Measurements from ENCODE around the gene B4GALT2. TPM values are rescaled to one million over a fixed set of nuclear protein-coding genes. Genes with fewer than 3 reads are reported as not detected.

The B4GALT2 gene
- total and polyA plus RNA-seq, 9 of the 15 experiments (the other 6 are each of a cell fraction or from before 2014, with no cell fraction given) = 1.3 to 86.8 (median 43.8) TPM

DNA sequence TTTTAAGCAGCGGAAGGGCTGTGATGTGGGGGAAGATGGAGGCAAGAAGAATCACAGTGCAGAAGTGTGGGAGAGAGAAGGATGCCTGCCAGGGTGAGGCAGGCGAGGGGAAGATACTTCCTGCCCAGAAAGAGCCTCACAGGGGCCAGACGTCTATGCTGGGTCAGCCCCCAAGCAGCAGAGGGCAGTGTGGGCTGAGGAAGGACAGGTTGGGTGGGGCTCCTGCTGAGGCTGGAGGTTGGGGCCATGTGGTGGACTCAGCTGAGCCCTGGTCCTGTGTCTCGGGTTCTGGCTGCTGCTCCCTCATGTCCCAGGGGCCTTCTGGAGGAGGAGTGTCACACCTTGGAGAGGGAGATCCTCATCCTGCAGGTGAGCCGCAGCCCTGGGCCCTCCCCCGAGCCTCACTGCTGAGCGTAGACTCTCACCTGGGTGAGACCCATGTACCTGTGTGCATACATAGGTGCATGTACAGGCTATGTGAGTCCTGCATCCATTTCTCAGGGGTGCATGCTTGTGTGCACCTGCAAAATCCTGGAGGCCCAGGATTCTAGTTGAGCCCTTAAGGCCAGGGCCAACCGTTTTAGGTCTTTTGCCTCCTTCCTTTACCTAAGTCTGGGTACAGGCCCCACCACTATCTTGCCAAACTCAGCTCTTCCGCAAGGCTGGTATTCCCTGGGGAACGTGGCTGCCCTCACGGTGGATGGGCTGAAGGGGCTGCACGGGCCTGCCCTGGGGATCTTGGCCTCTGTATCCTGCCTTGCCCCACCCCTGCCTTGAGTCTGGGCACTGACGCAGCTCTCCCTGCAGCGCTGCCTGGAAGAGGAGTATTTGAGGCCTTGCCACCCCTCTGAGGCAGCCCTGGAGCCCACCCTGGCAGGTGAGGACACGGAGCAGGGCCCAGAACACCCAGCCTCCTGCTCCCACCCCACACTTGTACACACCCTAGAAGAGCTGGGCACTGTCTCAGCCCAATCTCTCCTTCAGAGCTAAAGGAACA is 16.1 kb downstream of the B4GALT2 start (continued):
- no peak for TF ChIP-seq NFE2L1 (tag; IDR thresholded peaks at IDR 0.05; ENCODE audit: borderline replicate concordance, low read depth)
- no peak for TF ChIP-seq CCAR2 (IDR thresholded peaks at IDR 0.05; ENCODE audit: low read depth, low read length)
- no peak for TF ChIP-seq ZNF311 (CRISPR knock-in tag; IDR thresholded peaks at IDR 0.05)
- TF ChIP-seq GATA2 (CRISPR knock-in tag; IDR thresholded peaks at IDR 0.05) = no peak
- TF ChIP-seq TEAD2 (tag; IDR thresholded peaks at IDR 0.05) = no peak
- no peak for TF ChIP-seq MED1 (CRISPR knock-in tag; IDR thresholded peaks at IDR 0.05; ENCODE audit: borderline replicate concordance)
- no peak for TF ChIP-seq CHCHD3 (CRISPR knock-in tag; IDR thresholded peaks at IDR 0.05)
- TF ChIP-seq POU5F1 (IDR thresholded peaks at IDR 0.05; ENCODE audit: borderline replicate concordance, low read depth, low read length, partially characterized antibody) = no peak
- TF ChIP-seq ZSCAN32 (CRISPR knock-in tag; IDR thresholded peaks at IDR 0.05) = no peak
- TF ChIP-seq, protein P1, sequence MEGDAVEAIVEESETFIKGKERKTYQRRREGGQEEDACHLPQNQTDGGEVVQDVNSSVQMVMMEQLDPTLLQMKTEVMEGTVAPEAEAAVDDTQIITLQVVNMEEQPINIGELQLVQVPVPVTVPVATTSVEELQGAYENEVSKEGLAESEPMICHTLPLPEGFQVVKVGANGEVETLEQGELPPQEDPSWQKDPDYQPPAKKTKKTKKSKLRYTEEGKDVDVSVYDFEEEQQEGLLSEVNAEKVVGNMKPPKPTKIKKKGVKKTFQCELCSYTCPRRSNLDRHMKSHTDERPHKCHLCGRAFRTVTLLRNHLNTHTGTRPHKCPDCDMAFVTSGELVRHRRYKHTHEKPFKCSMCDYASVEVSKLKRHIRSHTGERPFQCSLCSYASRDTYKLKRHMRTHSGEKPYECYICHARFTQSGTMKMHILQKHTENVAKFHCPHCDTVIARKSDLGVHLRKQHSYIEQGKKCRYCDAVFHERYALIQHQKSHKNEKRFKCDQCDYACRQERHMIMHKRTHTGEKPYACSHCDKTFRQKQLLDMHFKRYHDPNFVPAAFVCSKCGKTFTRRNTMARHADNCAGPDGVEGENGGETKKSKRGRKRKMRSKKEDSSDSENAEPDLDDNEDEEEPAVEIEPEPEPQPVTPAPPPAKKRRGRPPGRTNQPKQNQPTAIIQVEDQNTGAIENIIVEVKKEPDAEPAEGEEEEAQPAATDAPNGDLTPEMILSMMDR (IDR thresholded peaks at IDR 0.05 in 2 of 3, conservative IDR thresholded peaks at IDR 0.05 in 1 of 3; ENCODE audit: insufficient read depth in 2 of 3, low read depth in 1 of 3, low read length in 3 of 3) = peak; percentile 88 to 94 (median 92)
- TF ChIP-seq RHOXF2B (CRISPR knock-in tag; conservative IDR thresholded peaks at IDR 0.05) = 0 out of 2 replicates have a peak, but pooled peaks have one; percentile 38
- TF ChIP-seq DACH1 (IDR thresholded peaks at IDR 0.05; ENCODE audit: partially characterized antibody) = peak; percentile 57
- no peak for TF ChIP-seq ZNF217 (CRISPR knock-in tag; IDR thresholded peaks at IDR 0.05)
- TF ChIP-seq SIX5 (IDR thresholded peaks at IDR 0.05; ENCODE audit: borderline replicate concordance in 1 of 2, insufficient read depth in 1 of 2, low read depth in 1 of 2, low read length in 2 of 2) = no peak
- TF ChIP-seq, protein P2, sequence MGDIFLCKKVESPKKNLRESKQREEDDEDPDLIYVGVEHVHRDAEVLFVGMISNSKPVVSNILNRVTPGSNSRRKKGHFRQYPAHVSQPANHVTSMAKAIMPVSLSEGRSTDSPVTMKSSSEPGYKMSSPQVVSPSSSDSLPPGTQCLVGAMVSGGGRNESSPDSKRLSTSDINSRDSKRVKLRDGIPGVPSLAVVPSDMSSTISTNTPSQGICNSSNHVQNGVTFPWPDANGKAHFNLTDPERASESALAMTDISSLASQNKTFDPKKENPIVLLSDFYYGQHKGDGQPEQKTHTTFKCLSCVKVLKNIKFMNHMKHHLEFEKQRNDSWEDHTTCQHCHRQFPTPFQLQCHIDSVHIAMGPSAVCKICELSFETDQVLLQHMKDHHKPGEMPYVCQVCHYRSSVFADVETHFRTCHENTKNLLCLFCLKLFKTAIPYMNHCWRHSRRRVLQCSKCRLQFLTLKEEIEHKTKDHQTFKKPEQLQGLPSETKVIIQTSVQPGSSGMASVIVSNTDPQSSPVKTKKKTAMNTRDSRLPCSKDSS (IDR thresholded peaks at IDR 0.05; ENCODE audit: low read depth, partially characterized antibody) = no peak
- TF ChIP-seq, protein P3, sequence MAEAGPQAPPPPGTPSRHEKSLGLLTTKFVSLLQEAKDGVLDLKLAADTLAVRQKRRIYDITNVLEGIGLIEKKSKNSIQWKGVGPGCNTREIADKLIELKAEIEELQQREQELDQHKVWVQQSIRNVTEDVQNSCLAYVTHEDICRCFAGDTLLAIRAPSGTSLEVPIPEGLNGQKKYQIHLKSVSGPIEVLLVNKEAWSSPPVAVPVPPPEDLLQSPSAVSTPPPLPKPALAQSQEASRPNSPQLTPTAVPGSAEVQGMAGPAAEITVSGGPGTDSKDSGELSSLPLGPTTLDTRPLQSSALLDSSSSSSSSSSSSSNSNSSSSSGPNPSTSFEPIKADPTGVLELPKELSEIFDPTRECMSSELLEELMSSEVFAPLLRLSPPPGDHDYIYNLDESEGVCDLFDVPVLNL (CRISPR knock-in tag; IDR thresholded peaks at IDR 0.05; ENCODE audit: low read depth) = peak; percentile 45
- peak; percentile 55; the same call in 1 of the 2 replicates for TF ChIP-seq CREM (IDR thresholded peaks at IDR 0.05; ENCODE audit: low read depth)
- TF ChIP-seq ZNF408 (CRISPR knock-in tag; IDR thresholded peaks at IDR 0.05; ENCODE audit: low read depth) = no peak
- TF ChIP-seq ZNF133 (CRISPR knock-in tag; IDR thresholded peaks at IDR 0.05) = no peak
- TF ChIP-seq, protein P4, sequence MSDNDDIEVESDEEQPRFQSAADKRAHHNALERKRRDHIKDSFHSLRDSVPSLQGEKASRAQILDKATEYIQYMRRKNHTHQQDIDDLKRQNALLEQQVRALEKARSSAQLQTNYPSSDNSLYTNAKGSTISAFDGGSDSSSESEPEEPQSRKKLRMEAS (CRISPR knock-in tag; IDR thresholded peaks at IDR 0.05) = peak; percentile 62; the same call in 1 of the 2 replicates

Data from K562 (cell line).